RWPE1 (cell line): ENCODE measurements around the gene ATP9A.

Experiments
- CTCF ChIA-PET: fragments of 350-600 bp; sonication (Branson Sonifier 250); formaldehyde crosslinking; extraction: SDS; loops from one replicate; lab custom pipeline; 2021; lab: Yijun Ruan, JAX
- POLR2A ChIA-PET: fragments of 400-600 bp; formaldehyde crosslinking; extraction: SDS; loops from one replicate; lab custom pipeline; 2020; ENCODE audit warnings: antibody characterized with exemption; ENCODE audit not compliant: low non-redundant PET; lab: Yijun Ruan, JAX
- DNase-seq: peaks from one replicate; pipeline ENCODE4 v3.0.0; 2012; ENCODE audit warnings: low spot score
- H3K27ac ChIP-seq: fragments of 450-650 bp; 2 replicates; pipeline ENCODE4 v1.5.1; 2017
- CTCF ChIP-seq: fragments of 450-650 bp; conservative IDR thresholded peaks from 2 replicates; pipeline ENCODE4 v1.5.1; 2017; ENCODE audit warnings: low read depth, mild to moderate bottlenecking

The ATP9A gene

DNA sequence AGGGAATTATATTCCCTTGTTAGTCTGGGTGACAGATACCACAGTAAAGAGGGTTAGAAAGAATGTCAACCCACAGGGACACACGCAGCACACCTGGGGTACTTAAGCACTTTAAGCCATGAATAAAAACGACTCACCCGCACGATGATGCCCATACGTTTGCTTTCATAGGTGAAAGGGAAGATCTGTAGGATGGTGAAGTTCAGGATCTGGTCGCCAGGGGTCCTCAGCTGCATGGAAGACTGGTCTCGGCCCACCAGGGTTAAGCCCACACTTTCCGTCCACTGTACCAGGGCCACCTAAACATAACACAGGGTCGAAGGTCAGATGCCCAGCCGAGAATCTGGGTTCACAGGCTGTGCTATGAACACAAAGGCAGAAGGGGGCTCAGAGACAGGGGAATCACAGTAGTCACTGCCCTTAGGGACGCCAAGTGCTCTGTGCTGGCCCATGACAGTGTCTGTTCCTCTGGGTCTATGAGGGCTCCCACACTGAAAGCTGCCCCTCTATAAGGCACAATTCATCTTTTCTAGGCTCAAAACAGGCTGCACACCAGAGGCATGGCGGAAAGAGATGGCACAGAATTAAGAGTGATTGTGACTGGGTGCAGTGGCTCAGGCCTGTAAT lies 128.9 kb downstream of the ATP9A start:
- TF ChIP-seq CTCF = peak; percentile 94
- no peak overlapping the region for H3K27ac ChIP-seq
- POLR2A ChIA-PET = no interaction called here
- peak; percentile 86 for DNase-seq
- CTCF ChIA-PET = interaction anchor here (0.6 to 3.0 kb wide), 16 partner anchors 11 to 1419 kb away, joined by 3 to 12 read pairs (median 5); partner anchors contain the start of gene BCAS4

DNA sequence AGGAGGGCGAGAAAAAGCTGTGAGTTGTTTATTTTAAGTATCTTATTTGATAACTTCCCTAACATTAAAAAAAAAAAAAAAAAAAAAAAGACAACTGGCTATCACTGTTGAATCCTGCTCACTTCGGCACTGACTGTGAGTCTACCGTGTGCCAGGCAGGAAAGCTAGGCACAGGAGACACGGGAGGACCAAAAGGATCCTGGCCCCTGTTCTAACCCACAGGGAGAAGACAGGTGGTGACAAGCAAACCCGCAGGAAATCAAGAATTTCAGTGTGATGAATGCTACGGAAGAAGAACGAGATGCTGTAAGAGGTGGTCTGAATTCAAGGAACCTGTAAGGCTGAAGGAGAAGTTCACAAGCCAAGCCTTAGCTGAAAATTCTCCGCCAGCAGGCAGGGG lies 130.9 kb downstream of the ATP9A start:
- ChIA-PET CTCF (interaction anchor here (1.1 to 1.3 kb wide), 2 partner anchors 9 to 424 kb away, joined by 3 to 4 read pairs; no protein-coding TSS in a partner anchor), POLR2A (no interaction called here)
- no peak overlapping the region for H3K27ac ChIP-seq
- TF ChIP-seq CTCF = no peak
- DNase-seq = no peak

DNA sequence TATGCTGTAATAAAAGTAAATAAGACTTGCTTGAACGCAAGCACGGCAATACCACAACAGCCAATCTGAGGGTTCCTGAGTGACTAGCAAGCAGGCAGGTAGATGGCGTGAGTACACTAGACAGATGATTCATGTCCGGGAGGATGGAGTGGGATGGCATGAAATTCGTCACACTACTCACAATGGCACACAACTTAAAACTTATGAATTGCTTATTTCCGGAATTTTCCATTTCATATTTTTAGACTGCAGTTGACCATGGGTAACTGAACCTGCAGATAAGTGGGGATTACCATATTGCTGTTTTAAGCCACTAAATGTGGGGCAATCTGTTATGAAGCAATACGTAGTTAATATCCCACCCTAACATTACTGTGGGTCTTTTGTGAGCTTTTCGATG lies 132.1 kb downstream of the ATP9A start:
- no peak overlapping the region for H3K27ac ChIP-seq
- POLR2A ChIA-PET = no interaction called here
- no peak for TF ChIP-seq CTCF
- DNase-seq = peak; percentile 86
- CTCF ChIA-PET = no interaction called here

- DNase-seq = no peak
- H3K27ac ChIP-seq = no peak overlapping the region
- CTCF ChIA-PET = no interaction called here
- POLR2A ChIA-PET = no interaction called here
- TF ChIP-seq CTCF = no peak
These were observed 132.5 kb downstream of the ATP9A start for GRCh38 chr20:51635680-51636079.

DNA sequence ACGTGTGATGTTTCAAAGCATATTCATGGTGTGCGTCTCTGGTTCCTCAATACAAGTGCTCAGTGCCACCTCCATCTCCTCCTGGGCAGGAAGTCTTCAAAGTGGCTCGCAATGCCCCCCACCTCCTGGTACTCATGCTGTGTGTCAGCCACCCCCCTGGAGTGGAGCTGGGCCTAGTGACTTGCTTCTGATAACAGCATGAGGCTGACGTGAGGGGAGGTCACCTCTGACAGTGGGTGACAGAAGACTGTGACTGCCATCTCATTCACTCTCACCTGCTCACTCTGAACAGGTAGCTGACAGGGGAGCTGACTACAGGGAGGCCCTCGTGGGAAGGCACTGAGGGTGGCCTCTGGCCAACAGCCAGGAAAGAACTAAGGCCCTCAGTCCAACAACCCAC lies 133.3 kb downstream of the ATP9A start:
- TF ChIP-seq CTCF = no peak
- H3K27ac ChIP-seq = no peak overlapping the region
- DNase-seq = no peak
- POLR2A ChIA-PET = no interaction called here
- CTCF ChIA-PET = interaction anchor here (0.6 kb wide), 1 partner anchor 485 kb away, joined by 3 read pairs; no protein-coding TSS in a partner anchor

DNA sequence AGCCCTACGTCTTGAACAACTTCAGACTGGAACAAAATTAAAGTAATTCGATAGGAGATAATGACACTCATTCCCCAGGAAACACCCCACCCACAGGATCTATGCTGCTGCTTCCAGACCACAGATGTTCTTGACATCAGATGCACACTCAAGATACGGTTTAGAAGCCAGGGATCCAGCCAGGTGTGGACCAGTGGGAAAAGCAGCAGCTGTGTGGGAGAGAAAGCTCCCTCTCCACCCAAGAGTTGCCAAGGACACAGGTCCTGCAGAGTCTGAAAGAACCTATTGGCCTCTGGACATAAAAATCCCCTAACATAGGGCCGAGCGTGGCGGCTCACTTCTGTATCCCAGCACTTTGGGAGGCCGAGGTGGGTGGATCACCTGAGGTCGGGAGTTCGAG lies 133.9 kb downstream of the ATP9A start:
- no peak overlapping the region for H3K27ac ChIP-seq
- CTCF ChIA-PET = interaction anchor here (1.6 kb wide), 1 partner anchor 8 kb away, joined by 3 read pairs; no protein-coding TSS in a partner anchor
- POLR2A ChIA-PET = no interaction called here
- no peak for TF ChIP-seq CTCF
- no peak for DNase-seq
